ENCODE data around the gene PTOV1.

The PTOV1 gene

GRCh38 chr19:49837009-49837310 lies 14.0 kb upstream of the PTOV1 start:
- WGBS (ENCODE audit: insufficient coverage), result 97% methylated on average over 5 of the region's 5 CpGs
- POLR2A ChIA-PET, result no interaction called here
- Histone ChIP-seq H3K27me3 (replicated peaks in 2 of 5; ENCODE audit: control insufficient read depth in 4 of 5, insufficient read depth in 5 of 5, low read length in 4 of 5) (no peaks in the 10 kb centered on the region), H3K4me1 (ENCODE audit: control extremely low read depth in 1 of 4, control insufficient read depth in 4 of 4, insufficient read depth in 4 of 4, low read length in 3 of 4) (peaks cover 4 to 12% (median 9%) of the 10 kb centered on the region in 4 experiments), H3K27ac (ENCODE audit: insufficient read depth in 1 of 2, low read depth in 1 of 2, low read length in 2 of 2, poor library complexity in 1 of 2, severe bottlenecking in 2 of 2) (no peak overlapping the region), H3K36me3 (ENCODE audit: control insufficient read depth in 4 of 4, insufficient read depth in 4 of 4, low read length in 3 of 4) (peaks cover 27 to 85% (median 68%) of the 10 kb centered on the region in 4 experiments), H3K9me3 (ENCODE audit: control extremely low read depth in 1 of 5, control insufficient read depth in 4 of 5, insufficient read depth in 2 of 5, low read depth in 1 of 5, low read length in 4 of 5) (no peaks in the 10 kb centered on the region), H3K4me3 (ENCODE audit: control insufficient read depth in 1 of 7, extremely low read depth in 1 of 7, insufficient read depth in 4 of 7, low read depth in 2 of 7, low read length in 6 of 7) (no peak overlapping the region)
- DNase-seq, result no peak
- CTCF ChIA-PET, result interaction anchor here (0.9 kb wide), 1 partner anchor 29 kb away, joined by 3 read pairs; no protein-coding TSS in a partner anchor

- 100% methylated on average over 6 of the region's 9 CpGs for WGBS (ENCODE audit: insufficient coverage)
- POLR2A ChIA-PET, result no interaction called here
Observed at GRCh38 chr19:49837425-49837824, 13.5 kb upstream of the PTOV1 start.

GRCh38 chr19:49838885-49839588 lies 11.9 kb upstream of the PTOV1 start:
- 95% methylated on average over 17 of the region's 18 CpGs for WGBS (ENCODE audit: insufficient coverage)
- Histone ChIP-seq H3K36me3 (ENCODE audit: control insufficient read depth in 4 of 4, insufficient read depth in 4 of 4, low read length in 3 of 4) (peaks cover 21 to 66% (median 55%) of the 10 kb centered on the region in 4 experiments), H3K27ac (ENCODE audit: insufficient read depth in 1 of 2, low read depth in 1 of 2, low read length in 2 of 2, poor library complexity in 1 of 2, severe bottlenecking in 2 of 2) (no peak overlapping the region), H3K27me3 (replicated peaks in 2 of 5; ENCODE audit: control insufficient read depth in 4 of 5, insufficient read depth in 5 of 5, low read length in 4 of 5) (no peaks in the 10 kb centered on the region), H3K4me3 (ENCODE audit: control insufficient read depth in 1 of 7, extremely low read depth in 1 of 7, insufficient read depth in 4 of 7, low read depth in 2 of 7, low read length in 6 of 7) (no peak overlapping the region), H3K4me1 (ENCODE audit: control extremely low read depth in 1 of 4, control insufficient read depth in 4 of 4, insufficient read depth in 4 of 4, low read length in 3 of 4) (no peaks in the 10 kb centered on the region), H3K9me3 (ENCODE audit: control extremely low read depth in 1 of 5, control insufficient read depth in 4 of 5, insufficient read depth in 2 of 5, low read depth in 1 of 5, low read length in 4 of 5) (no peaks in the 10 kb centered on the region)
- no peak for DNase-seq
- ChIA-PET POLR2A (no interaction called here), CTCF (interaction anchor here (0.6 kb wide), 1 partner anchor 89 kb away, joined by 3 read pairs; no protein-coding TSS in a partner anchor)

More at GRCh38 chr19:49837425-49837824, 13.5 kb upstream of the PTOV1 start:
- peaks cover 4 to 8% (median 5%) of the 10 kb centered on the region in 4 experiments for H3K4me1 ChIP-seq (ENCODE audit: control extremely low read depth in 1 of 4, control insufficient read depth in 4 of 4, insufficient read depth in 4 of 4, low read length in 3 of 4)
- no peak overlapping the region for H3K4me3 ChIP-seq (ENCODE audit: control insufficient read depth in 1 of 7, extremely low read depth in 1 of 7, insufficient read depth in 4 of 7, low read depth in 2 of 7, low read length in 6 of 7)
- CTCF ChIA-PET, result interaction anchor here (0.9 kb wide), 1 partner anchor 30 kb away, joined by 3 read pairs; no protein-coding TSS in a partner anchor
- no peak overlapping the region for H3K27ac ChIP-seq (ENCODE audit: insufficient read depth in 1 of 2, low read depth in 1 of 2, low read length in 2 of 2, poor library complexity in 1 of 2, severe bottlenecking in 2 of 2)
- H3K27me3 ChIP-seq (replicated peaks in 2 of 5; ENCODE audit: control insufficient read depth in 4 of 5, insufficient read depth in 5 of 5, low read length in 4 of 5), result no peaks in the 10 kb centered on the region
- peaks cover 27 to 80% (median 65%) of the 10 kb centered on the region in 4 experiments for H3K36me3 ChIP-seq (ENCODE audit: control insufficient read depth in 4 of 4, insufficient read depth in 4 of 4, low read length in 3 of 4)
- no peak for DNase-seq
- H3K9me3 ChIP-seq (ENCODE audit: control extremely low read depth in 1 of 5, control insufficient read depth in 4 of 5, insufficient read depth in 2 of 5, low read depth in 1 of 5, low read length in 4 of 5), result no peaks in the 10 kb centered on the region

DNA sequence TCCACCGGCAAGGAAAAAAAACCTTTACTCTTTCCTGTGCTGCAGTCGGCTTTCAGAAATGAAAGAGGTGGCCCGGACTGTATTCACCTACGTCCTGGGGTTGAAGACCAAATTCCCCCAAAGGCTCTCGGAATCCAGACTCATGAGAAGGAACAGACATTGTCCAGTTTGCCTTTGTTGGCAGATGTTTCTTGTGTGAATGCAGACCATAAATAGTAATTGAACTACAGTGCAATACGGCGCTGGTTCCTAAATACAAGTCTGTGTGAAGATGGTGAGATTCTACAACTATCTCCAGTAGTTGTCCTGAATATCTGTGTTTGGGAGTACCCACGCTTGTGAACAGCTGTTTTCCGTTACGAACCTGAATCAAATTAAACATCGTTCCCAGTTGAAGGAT lies 11.2 kb upstream of the PTOV1 start:
- POLR2A ChIA-PET, result no interaction called here
- Histone ChIP-seq H3K27ac (ENCODE audit: insufficient read depth in 1 of 2, low read depth in 1 of 2, low read length in 2 of 2, poor library complexity in 1 of 2, severe bottlenecking in 2 of 2) (no peak overlapping the region), H3K4me1 (ENCODE audit: control extremely low read depth in 1 of 4, control insufficient read depth in 4 of 4, insufficient read depth in 4 of 4, low read length in 3 of 4) (no peaks in the 10 kb centered on the region), H3K27me3 (replicated peaks in 2 of 5; ENCODE audit: control insufficient read depth in 4 of 5, insufficient read depth in 5 of 5, low read length in 4 of 5) (no peaks in the 10 kb centered on the region), H3K9me3 (ENCODE audit: control extremely low read depth in 1 of 5, control insufficient read depth in 4 of 5, insufficient read depth in 2 of 5, low read depth in 1 of 5, low read length in 4 of 5) (no peaks in the 10 kb centered on the region), H3K36me3 (ENCODE audit: control insufficient read depth in 4 of 4, insufficient read depth in 4 of 4, low read length in 3 of 4) (peaks cover 17 to 59% (median 48%) of the 10 kb centered on the region in 4 experiments), H3K4me3 (ENCODE audit: control insufficient read depth in 1 of 7, extremely low read depth in 1 of 7, insufficient read depth in 4 of 7, low read depth in 2 of 7, low read length in 6 of 7) (no peak overlapping the region)
- 100% methylated on average over 8 of the region's 11 CpGs for WGBS (ENCODE audit: insufficient coverage)
- CTCF ChIA-PET, result no interaction called here
- no peak for DNase-seq

GRCh38 chr19:49840321-49840720 lies 10.6 kb upstream of the PTOV1 start:
- ChIA-PET CTCF (no interaction called here), POLR2A (no interaction called here)
- no peaks in the 10 kb centered on the region for H3K4me1 ChIP-seq (ENCODE audit: control extremely low read depth in 1 of 4, control insufficient read depth in 4 of 4, insufficient read depth in 4 of 4, low read length in 3 of 4)
- no peaks in the 10 kb centered on the region for H3K9me3 ChIP-seq (ENCODE audit: control extremely low read depth in 1 of 5, control insufficient read depth in 4 of 5, insufficient read depth in 2 of 5, low read depth in 1 of 5, low read length in 4 of 5)
- no peaks in the 10 kb centered on the region for H3K27me3 ChIP-seq (replicated peaks in 2 of 5; ENCODE audit: control insufficient read depth in 4 of 5, insufficient read depth in 5 of 5, low read length in 4 of 5)
- no peak overlapping the region for H3K4me3 ChIP-seq (ENCODE audit: control insufficient read depth in 1 of 7, extremely low read depth in 1 of 7, insufficient read depth in 4 of 7, low read depth in 2 of 7, low read length in 6 of 7)
- H3K36me3 ChIP-seq (ENCODE audit: control insufficient read depth in 4 of 4, insufficient read depth in 4 of 4, low read length in 3 of 4), result peaks cover 14 to 53% (median 44%) of the 10 kb centered on the region in 4 experiments
- WGBS (ENCODE audit: insufficient coverage), result 97% methylated on average over 11 of the region's 11 CpGs
- no peak for DNase-seq
- no peak overlapping the region for H3K27ac ChIP-seq (ENCODE audit: insufficient read depth in 1 of 2, low read depth in 1 of 2, low read length in 2 of 2, poor library complexity in 1 of 2, severe bottlenecking in 2 of 2)

DNA sequence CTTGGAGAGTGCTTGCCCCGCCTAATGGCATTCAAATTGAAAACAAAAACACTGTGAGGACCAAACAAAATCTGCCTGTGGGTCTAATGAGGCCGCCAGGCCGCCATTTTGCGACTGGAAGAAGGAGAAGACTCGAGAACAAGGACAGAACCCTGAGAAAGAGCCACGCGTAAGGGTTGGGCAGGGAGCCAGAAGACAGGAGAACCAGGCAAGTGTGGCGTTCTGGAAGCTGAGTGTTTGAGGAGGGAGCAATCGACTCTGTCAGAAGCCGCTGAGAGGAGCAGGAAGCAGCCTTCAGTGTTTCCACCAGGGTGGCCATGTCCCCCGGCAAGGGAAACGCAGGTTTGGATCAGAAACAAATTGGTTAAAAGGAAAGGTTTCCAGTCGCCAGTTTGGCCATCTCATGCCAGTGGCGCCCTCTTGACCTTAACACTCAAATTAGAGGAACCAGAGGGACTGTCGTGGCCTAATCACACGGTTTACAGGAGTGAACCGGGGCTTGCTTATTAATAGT lies 10.2 kb upstream of the PTOV1 start:
- Histone ChIP-seq H3K27me3 (replicated peaks in 2 of 5; ENCODE audit: control insufficient read depth in 4 of 5, insufficient read depth in 5 of 5, low read length in 4 of 5) (no peaks in the 10 kb centered on the region), H3K36me3 (ENCODE audit: control insufficient read depth in 4 of 4, insufficient read depth in 4 of 4, low read length in 3 of 4) (peaks cover 14 to 48% (median 39%) of the 10 kb centered on the region in 4 experiments), H3K27ac (ENCODE audit: insufficient read depth in 1 of 2, low read depth in 1 of 2, low read length in 2 of 2, poor library complexity in 1 of 2, severe bottlenecking in 2 of 2) (no peak overlapping the region), H3K4me3 (ENCODE audit: control insufficient read depth in 1 of 7, extremely low read depth in 1 of 7, insufficient read depth in 4 of 7, low read depth in 2 of 7, low read length in 6 of 7) (no peak overlapping the region), H3K9me3 (ENCODE audit: control extremely low read depth in 1 of 5, control insufficient read depth in 4 of 5, insufficient read depth in 2 of 5, low read depth in 1 of 5, low read length in 4 of 5) (no peaks in the 10 kb centered on the region), H3K4me1 (ENCODE audit: control extremely low read depth in 1 of 4, control insufficient read depth in 4 of 4, insufficient read depth in 4 of 4, low read length in 3 of 4) (no peaks in the 10 kb centered on the region)
- CTCF ChIA-PET, result no interaction called here
- POLR2A ChIA-PET, result interaction anchor here (0.6 kb wide), 1 partner anchor 27 kb away, joined by 3 read pairs; the partner anchor contains the start of gene PNKP
- DNase-seq, result no peak
- 98% methylated on average over 12 of the region's 17 CpGs for WGBS (ENCODE audit: insufficient coverage)

DNA sequence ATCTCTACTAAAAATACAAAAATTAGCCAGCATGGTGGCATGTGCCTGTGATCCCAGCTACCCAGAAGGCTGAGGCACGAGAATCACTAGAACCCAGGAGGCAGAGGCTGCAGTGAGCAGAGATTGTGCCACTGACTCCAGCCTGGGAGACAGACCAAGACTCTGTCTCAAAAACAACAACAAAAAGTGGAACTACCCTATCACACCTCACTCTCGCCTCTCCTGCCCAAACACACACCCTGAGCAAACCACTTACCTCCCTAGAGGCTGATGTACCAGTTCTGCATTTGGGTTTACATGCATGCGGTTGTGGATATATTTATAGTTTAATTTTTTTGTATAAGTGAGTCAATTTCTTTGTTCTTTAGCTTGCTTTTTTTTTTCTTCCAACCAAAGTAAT lies 7.7 kb upstream of the PTOV1 start:
- 100% methylated on average over 1 of the region's 3 CpGs for WGBS (ENCODE audit: insufficient coverage)
- Histone ChIP-seq H3K36me3 (ENCODE audit: control insufficient read depth in 4 of 4, insufficient read depth in 4 of 4, low read length in 3 of 4) (peaks cover 7 to 25% (median 21%) of the 10 kb centered on the region in 4 experiments), H3K4me1 (ENCODE audit: control extremely low read depth in 1 of 4, control insufficient read depth in 4 of 4, insufficient read depth in 4 of 4, low read length in 3 of 4) (peaks cover 0 to 5% (median 3%) of the 10 kb centered on the region in 4 experiments), H3K27me3 (replicated peaks in 2 of 5; ENCODE audit: control insufficient read depth in 4 of 5, insufficient read depth in 5 of 5, low read length in 4 of 5) (no peaks in the 10 kb centered on the region), H3K9me3 (ENCODE audit: control extremely low read depth in 1 of 5, control insufficient read depth in 4 of 5, insufficient read depth in 2 of 5, low read depth in 1 of 5, low read length in 4 of 5) (no peaks in the 10 kb centered on the region), H3K27ac (ENCODE audit: insufficient read depth in 1 of 2, low read depth in 1 of 2, low read length in 2 of 2, poor library complexity in 1 of 2, severe bottlenecking in 2 of 2) (no peak overlapping the region), H3K4me3 (ENCODE audit: control insufficient read depth in 1 of 7, extremely low read depth in 1 of 7, insufficient read depth in 4 of 7, low read depth in 2 of 7, low read length in 6 of 7) (no peak overlapping the region)
- POLR2A ChIA-PET, result interaction anchor here (1.0 kb wide), 1 partner anchor 26 kb away, joined by 4 read pairs; no protein-coding TSS in a partner anchor
- CTCF ChIA-PET, result interaction anchor here (1.2 kb wide), 1 partner anchor 30 kb away, joined by 3 read pairs; the partner anchor contains the start of gene FUZ
- DNase-seq, result no peak

Measured in common myeloid progenitor, CD34-positive (primary cell).